ENCODE measurements around the gene HS3ST5. TPM values are rescaled to one million over a fixed set of nuclear protein-coding genes. Genes with fewer than 3 reads are reported as not detected.

The HS3ST5 gene
- total and polyA plus RNA-seq, 4 donors = 0.02 to 0.18 (median 0.04) TPM; not detected in 1

DNA sequence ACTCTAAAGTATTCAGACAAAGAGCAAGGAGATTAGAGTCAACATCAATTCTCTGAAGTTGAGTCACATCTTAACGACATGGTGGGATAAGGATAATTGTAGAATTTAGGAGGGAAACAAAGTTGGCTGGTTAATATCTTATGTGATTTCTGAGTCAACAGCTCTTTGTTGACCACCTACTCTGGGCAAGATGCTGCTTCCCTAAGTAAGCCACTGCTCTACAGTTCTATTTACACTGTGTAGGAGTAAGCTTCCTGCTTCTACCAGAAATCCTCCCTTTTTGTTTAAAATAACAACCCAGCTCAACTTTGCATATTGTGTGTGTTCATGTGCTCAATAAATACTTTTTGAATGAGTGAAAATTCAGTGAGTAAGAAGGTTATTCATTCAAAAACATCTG, 3.1 kb downstream of the HS3ST5 start:
- 13 to 46% methylated on average over 1 of the region's 1 CpG for WGBS, 2 donors
- H3K36me3 ChIP-seq (ENCODE audit: control insufficient read depth in 4 of 4, insufficient read depth in 4 of 4, low read length in 4 of 4) = no peaks in the 10 kb centered on the region
- ATAC-seq (ENCODE audit: insufficient read depth, low FRiP score) (no peak), DNase-seq (no peak)
- H3K4me3 ChIP-seq = no peak overlapping the region
- peaks cover 0 to 41% (median 26%) of the 10 kb centered on the region in 3 donors for H3K27me3 ChIP-seq (ENCODE audit: control insufficient read depth in 3 of 3, insufficient read depth in 3 of 3, low read length in 2 of 3)
- TF ChIP-seq, protein P1, sequence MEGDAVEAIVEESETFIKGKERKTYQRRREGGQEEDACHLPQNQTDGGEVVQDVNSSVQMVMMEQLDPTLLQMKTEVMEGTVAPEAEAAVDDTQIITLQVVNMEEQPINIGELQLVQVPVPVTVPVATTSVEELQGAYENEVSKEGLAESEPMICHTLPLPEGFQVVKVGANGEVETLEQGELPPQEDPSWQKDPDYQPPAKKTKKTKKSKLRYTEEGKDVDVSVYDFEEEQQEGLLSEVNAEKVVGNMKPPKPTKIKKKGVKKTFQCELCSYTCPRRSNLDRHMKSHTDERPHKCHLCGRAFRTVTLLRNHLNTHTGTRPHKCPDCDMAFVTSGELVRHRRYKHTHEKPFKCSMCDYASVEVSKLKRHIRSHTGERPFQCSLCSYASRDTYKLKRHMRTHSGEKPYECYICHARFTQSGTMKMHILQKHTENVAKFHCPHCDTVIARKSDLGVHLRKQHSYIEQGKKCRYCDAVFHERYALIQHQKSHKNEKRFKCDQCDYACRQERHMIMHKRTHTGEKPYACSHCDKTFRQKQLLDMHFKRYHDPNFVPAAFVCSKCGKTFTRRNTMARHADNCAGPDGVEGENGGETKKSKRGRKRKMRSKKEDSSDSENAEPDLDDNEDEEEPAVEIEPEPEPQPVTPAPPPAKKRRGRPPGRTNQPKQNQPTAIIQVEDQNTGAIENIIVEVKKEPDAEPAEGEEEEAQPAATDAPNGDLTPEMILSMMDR (IDR thresholded peaks at IDR 0.05; ENCODE audit: control extremely low read depth, extremely low read depth) = no peak
- H3K4me1 ChIP-seq (ENCODE audit: control insufficient read depth in 5 of 5, insufficient read depth in 5 of 5, low read length in 5 of 5) = peaks cover 0 to 12% (median 0%) of the 10 kb centered on the region in 5 donors
- no peak overlapping the region for H3K9ac ChIP-seq (ENCODE audit: insufficient read depth in 1 of 2, low read length in 2 of 2)
- no peak overlapping the region for H3K27ac ChIP-seq (ENCODE audit: low read depth in 1 of 2, low read length in 1 of 2)
- peaks cover 0 to 4% (median 0%) of the 10 kb centered on the region in 4 donors for H3K9me3 ChIP-seq (ENCODE audit: control insufficient read depth in 4 of 4, insufficient read depth in 3 of 4, low read length in 3 of 4)

DNA sequence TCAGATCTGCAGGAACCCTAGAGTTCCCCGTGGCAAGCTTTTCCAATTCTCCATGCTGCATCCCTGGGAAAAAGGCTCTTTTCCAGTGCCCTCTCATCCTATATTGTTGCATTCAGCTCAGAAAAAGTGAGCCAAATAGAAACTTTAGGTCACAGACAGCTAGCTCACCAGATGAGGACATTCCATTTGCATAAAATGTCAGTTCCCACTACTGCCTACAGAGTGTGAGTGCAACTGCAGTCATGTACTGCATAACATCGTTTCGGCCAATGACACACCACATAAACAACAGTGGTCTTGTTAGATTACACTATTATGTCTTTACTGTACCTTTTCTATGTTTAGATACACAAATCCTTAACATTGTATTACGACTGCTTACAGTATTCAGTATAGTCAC, 8.6 kb downstream of the HS3ST5 start:
- Histone ChIP-seq H3K9me3 (ENCODE audit: control insufficient read depth in 4 of 4, insufficient read depth in 3 of 4, low read length in 3 of 4) (no peaks in the 10 kb centered on the region), H3K4me1 (ENCODE audit: control insufficient read depth in 5 of 5, insufficient read depth in 5 of 5, low read length in 5 of 5) (no peaks in the 10 kb centered on the region), H3K9ac (ENCODE audit: insufficient read depth in 1 of 2, low read length in 2 of 2) (no peak overlapping the region), H3K27me3 (ENCODE audit: control insufficient read depth in 3 of 3, insufficient read depth in 3 of 3, low read length in 2 of 3) (peaks cover 0 to 2% (median 0%) of the 10 kb centered on the region in 3 donors), H3K27ac (ENCODE audit: low read depth in 1 of 2, low read length in 1 of 2) (no peak overlapping the region), H3K4me3 (no peak overlapping the region), H3K36me3 (ENCODE audit: control insufficient read depth in 4 of 4, insufficient read depth in 4 of 4, low read length in 4 of 4) (no peaks in the 10 kb centered on the region)
- 84 to 89% methylated on average over 4 of the region's 4 CpGs for WGBS, 2 donors
- DNase-seq = no peak
- TF ChIP-seq, protein P1 (IDR thresholded peaks at IDR 0.05; ENCODE audit: control extremely low read depth, extremely low read depth) = no peak
- no peak for ATAC-seq (ENCODE audit: insufficient read depth, low FRiP score)

DNA sequence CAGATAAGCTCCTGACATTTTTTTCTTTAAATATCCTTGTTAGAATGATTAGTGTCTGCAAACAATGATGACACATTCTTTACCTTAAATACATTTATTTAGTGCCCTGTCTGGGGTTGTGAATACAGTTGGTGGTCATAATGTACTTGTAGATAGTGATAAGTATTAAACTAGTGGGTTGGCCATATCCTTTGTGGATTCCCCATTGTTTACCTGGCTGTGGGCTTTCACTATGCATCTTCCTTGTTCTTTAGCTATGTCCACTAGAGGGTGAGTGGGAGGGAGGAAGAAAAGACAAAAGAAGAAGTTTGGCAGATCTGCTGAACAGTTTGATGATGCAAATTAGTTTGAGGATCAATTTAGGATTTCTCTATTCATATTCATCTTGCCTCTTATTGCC, 15.7 kb downstream of the HS3ST5 start:
- TF ChIP-seq, protein P1 (IDR thresholded peaks at IDR 0.05; ENCODE audit: control extremely low read depth, extremely low read depth) = no peak
- no peak for DNase-seq
- ATAC-seq (ENCODE audit: insufficient read depth, low FRiP score) = no peak
- H3K27ac ChIP-seq (ENCODE audit: low read depth in 1 of 2, low read length in 1 of 2) = no peak overlapping the region
- H3K4me3 ChIP-seq = no peak overlapping the region
- peaks cover 0 to 9% (median 0%) of the 10 kb centered on the region in 3 donors for H3K27me3 ChIP-seq (ENCODE audit: control insufficient read depth in 3 of 3, insufficient read depth in 3 of 3, low read length in 2 of 3)
- H3K9me3 ChIP-seq (ENCODE audit: control insufficient read depth in 4 of 4, insufficient read depth in 3 of 4, low read length in 3 of 4) = no peaks in the 10 kb centered on the region
- H3K9ac ChIP-seq (ENCODE audit: insufficient read depth in 1 of 2, low read length in 2 of 2) = no peak overlapping the region
- no peaks in the 10 kb centered on the region for H3K4me1 ChIP-seq (ENCODE audit: control insufficient read depth in 5 of 5, insufficient read depth in 5 of 5, low read length in 5 of 5)
- H3K36me3 ChIP-seq (ENCODE audit: control insufficient read depth in 4 of 4, insufficient read depth in 4 of 4, low read length in 4 of 4) = no peaks in the 10 kb centered on the region

DNA sequence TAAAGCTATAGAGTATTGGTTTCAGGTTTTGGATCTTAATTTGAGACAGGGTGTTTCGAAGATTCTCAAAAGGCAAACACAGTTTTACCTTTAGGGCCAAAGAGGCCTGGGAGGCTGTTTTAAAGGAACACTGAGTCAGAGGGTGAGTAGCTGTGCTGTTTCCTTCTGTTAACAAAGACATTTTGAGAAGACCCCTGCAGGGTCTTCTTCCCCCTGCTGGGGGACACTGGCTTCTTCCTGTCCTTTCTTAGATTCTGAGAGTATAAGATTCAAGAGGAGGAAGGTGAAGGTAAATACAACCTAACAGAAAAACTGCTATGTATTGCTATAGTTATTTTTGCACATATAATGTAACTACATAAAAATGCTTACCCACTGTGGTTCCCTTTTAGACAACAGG, 19.0 kb downstream of the HS3ST5 start:
- WGBS, 2 donors = 93% methylated on average over 1 of the region's 1 CpG
- H3K9me3 ChIP-seq (ENCODE audit: control insufficient read depth in 4 of 4, insufficient read depth in 3 of 4, low read length in 3 of 4) = no peaks in the 10 kb centered on the region
- H3K4me3 ChIP-seq = no peak overlapping the region
- no peak for DNase-seq
- H3K9ac ChIP-seq (ENCODE audit: insufficient read depth in 1 of 2, low read length in 2 of 2) = no peak overlapping the region
- no peaks in the 10 kb centered on the region for H3K4me1 ChIP-seq (ENCODE audit: control insufficient read depth in 5 of 5, insufficient read depth in 5 of 5, low read length in 5 of 5)
- TF ChIP-seq, protein P1 (IDR thresholded peaks at IDR 0.05; ENCODE audit: control extremely low read depth, extremely low read depth) = no peak
- peaks cover 0 to 7% (median 0%) of the 10 kb centered on the region in 3 donors for H3K27me3 ChIP-seq (ENCODE audit: control insufficient read depth in 3 of 3, insufficient read depth in 3 of 3, low read length in 2 of 3)
- ATAC-seq (ENCODE audit: insufficient read depth, low FRiP score) = no peak
- H3K36me3 ChIP-seq (ENCODE audit: control insufficient read depth in 4 of 4, insufficient read depth in 4 of 4, low read length in 4 of 4) = no peaks in the 10 kb centered on the region
- H3K27ac ChIP-seq (ENCODE audit: low read depth in 1 of 2, low read length in 1 of 2) = no peak overlapping the region
